Measurements from ENCODE around the gene DVL1. TPM values are rescaled to one million over a fixed set of nuclear protein-coding genes. Genes with fewer than 3 reads are reported as not detected.
A peak's percentile ranks its signal among the peaks of the same experiment; 100 is the strongest.

DVL1 gene
- polyA plus RNA-seq, 2 donors: 57.5 to 107 TPM

DNA sequence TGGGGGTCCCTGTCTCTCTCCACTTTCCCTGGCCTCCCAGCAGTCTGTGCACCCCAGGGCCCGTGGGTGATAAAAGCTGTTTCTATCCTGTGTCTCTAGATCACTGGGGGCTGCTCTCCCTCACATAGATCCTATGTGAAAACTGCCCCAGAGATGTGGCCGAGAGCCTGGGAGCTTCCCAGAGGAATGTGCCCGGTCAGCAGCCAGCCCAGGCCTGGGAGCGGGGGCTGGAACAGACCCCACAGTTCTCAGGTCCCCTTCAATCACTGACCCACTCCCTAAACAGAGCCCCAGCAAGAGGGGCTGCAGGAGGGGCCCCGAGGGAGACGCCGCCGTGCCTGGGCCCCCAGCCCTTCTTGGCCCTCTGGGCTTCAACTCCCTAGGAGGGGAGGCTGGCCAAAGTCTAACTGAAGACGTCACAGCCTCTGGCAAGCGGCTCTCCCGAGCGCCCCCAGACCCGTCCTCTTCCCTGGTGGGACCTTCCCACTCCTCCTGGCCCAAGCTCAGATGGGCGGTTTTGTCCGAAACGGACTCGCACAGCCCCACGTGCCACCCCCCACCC is 8.7 kb upstream of the DVL1 start:
- Histone ChIP-seq H3K27me3 (ENCODE audit: control insufficient read depth in 1 of 2, insufficient read depth in 2 of 2, low read length in 2 of 2) (peaks cover 0 to 3% of the 10 kb centered on the region in 2 donors), H3K36me3 (ENCODE audit: control insufficient read depth in 2 of 2, insufficient read depth in 2 of 2, low read length in 1 of 2) (no peaks in the 10 kb centered on the region), H3K4me1 (ENCODE audit: control insufficient read depth in 2 of 2, insufficient read depth in 2 of 2, low read length in 1 of 2) (peaks cover 9 to 24% of the 10 kb centered on the region in 2 donors), H3K9me3 (ENCODE audit: control insufficient read depth in 2 of 2, insufficient read depth in 1 of 2, low read depth in 1 of 2, low read length in 1 of 2) (no peaks in the 10 kb centered on the region), H3K4me3 (ENCODE audit: low read depth in 1 of 2, low read length in 2 of 2) (peak overlapping the region; percentile 7 to 31), H3K27ac (ENCODE audit: low read depth in 2 of 2, low read length in 1 of 2) (peak overlapping the region; percentile 74 to 78)
- 19 to 23% methylated on average over 17 of the region's 18 CpGs for WGBS, 2 donors

DNA sequence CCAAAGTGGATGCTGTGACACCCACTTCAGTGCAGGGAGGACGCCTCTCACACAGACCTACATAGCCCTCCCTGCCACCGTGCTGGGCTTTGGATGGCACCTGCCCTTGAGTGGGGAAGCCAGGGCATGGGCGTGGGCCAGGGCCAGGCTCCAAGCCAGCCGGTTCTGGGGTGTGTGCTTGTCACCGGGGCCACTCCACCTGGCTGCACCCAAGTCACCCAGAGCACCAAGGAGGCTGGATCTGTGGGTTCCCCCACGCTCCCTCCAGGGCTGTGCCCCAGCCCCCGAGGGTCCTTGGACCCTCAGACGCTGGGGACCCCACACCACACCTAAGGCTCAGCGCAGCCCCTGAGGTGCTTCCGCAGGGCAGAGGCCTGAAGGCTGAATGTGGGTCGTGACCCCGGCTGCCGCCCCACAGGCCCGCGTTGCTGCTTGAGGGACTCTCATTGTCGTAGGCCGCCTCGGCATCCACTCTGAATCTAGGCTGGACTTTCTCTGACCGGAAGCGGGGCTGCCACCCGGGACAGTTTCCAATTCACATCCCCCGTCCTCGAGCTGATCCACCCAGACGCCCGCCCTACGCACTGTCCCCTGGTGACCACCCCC is 7.7 kb upstream of the DVL1 start:
- Histone ChIP-seq H3K9me3 (ENCODE audit: control insufficient read depth in 2 of 2, insufficient read depth in 1 of 2, low read depth in 1 of 2, low read length in 1 of 2) (no peaks in the 10 kb centered on the region), H3K27ac (ENCODE audit: low read depth in 2 of 2, low read length in 1 of 2) (peak overlapping the region; percentile 58 to 74), H3K4me3 (ENCODE audit: low read depth in 1 of 2, low read length in 2 of 2) (peak overlapping the region; percentile 11 to 34), H3K4me1 (ENCODE audit: control insufficient read depth in 2 of 2, insufficient read depth in 2 of 2, low read length in 1 of 2) (peaks cover 9 to 24% of the 10 kb centered on the region in 2 donors), H3K27me3 (ENCODE audit: control insufficient read depth in 1 of 2, insufficient read depth in 2 of 2, low read length in 2 of 2) (peaks cover 0 to 3% of the 10 kb centered on the region in 2 donors), H3K36me3 (ENCODE audit: control insufficient read depth in 2 of 2, insufficient read depth in 2 of 2, low read length in 1 of 2) (no peaks in the 10 kb centered on the region)
- 47 to 51% methylated on average over 25 to 26 of the region's 26 CpGs for WGBS, 2 donors

DNA sequence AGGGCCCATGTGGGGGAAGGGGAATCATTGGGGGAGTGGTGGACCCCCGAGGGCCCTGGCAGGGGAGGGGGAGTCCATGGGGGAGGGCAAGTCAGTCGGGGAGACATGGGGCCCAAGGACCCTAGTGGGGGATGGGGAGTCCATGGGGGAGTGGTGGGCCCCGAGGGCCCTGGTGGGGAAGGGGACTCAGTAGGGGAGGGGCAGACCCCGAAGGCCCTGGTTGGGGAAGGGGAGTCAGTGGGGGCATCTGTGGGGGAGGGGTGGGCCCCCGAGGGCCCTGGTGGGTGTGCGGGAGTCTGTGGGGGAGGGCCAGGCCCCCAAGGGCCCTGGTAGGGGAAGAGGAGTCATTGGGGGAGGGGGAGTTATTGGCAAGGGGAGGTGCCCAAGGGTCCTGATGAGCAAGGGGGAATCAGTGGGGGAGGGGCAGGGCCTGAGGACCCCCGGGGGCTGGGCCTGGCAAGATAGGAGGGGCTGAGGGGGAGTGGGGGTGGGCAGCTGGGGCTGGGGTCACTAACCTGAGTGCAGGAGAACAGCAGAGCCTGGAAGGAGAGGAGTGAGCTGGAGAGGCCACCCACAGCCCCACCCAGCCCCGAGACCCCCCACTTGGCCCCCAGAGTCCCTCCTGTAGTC is 7.1 kb upstream of the DVL1 start:
- Histone ChIP-seq H3K27me3 (ENCODE audit: control insufficient read depth in 1 of 2, insufficient read depth in 2 of 2, low read length in 2 of 2) (peaks cover 0 to 3% of the 10 kb centered on the region in 2 donors), H3K4me3 (ENCODE audit: low read depth in 1 of 2, low read length in 2 of 2) (peak overlapping the region in 1 of 2 donors; percentile 11), H3K4me1 (ENCODE audit: control insufficient read depth in 2 of 2, insufficient read depth in 2 of 2, low read length in 1 of 2) (peaks cover 9 to 24% of the 10 kb centered on the region in 2 donors), H3K9me3 (ENCODE audit: control insufficient read depth in 2 of 2, insufficient read depth in 1 of 2, low read depth in 1 of 2, low read length in 1 of 2) (no peaks in the 10 kb centered on the region), H3K36me3 (ENCODE audit: control insufficient read depth in 2 of 2, insufficient read depth in 2 of 2, low read length in 1 of 2) (no peaks in the 10 kb centered on the region), H3K27ac (ENCODE audit: low read depth in 2 of 2, low read length in 1 of 2) (peak overlapping the region in 1 of 2 donors; percentile 68)
- WGBS, 2 donors: 31 to 40% methylated on average over 8 of the region's 8 CpGs

DNA sequence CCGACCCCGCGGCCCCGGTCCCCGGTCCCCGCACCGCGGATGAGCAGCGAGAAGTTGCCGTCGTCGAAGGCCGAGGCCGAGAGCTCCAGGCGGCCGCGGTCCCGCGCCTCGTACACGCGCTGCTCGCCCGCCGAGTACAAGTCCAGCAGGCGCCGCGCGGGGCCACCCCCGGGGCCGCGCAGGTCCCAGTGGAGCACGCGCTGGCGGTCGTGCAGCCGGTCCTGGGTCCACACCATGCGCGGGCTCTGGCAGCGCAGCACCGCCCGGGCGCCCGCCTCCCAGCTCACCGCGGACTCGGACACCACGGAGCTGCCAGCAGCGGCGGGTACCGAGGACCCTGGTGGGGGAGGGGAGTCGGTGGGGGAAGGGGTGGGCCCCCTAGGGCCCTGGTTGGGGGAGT is 6.2 kb upstream of the DVL1 start:
- H3K36me3 ChIP-seq (ENCODE audit: control insufficient read depth in 2 of 2, insufficient read depth in 2 of 2, low read length in 1 of 2): no peaks in the 10 kb centered on the region
- H3K9me3 ChIP-seq (ENCODE audit: control insufficient read depth in 2 of 2, insufficient read depth in 1 of 2, low read depth in 1 of 2, low read length in 1 of 2): no peaks in the 10 kb centered on the region
- H3K4me1 ChIP-seq (ENCODE audit: control insufficient read depth in 2 of 2, insufficient read depth in 2 of 2, low read length in 1 of 2): peaks cover 9 to 24% of the 10 kb centered on the region in 2 donors
- WGBS, 2 donors: 5 to 7% methylated on average over 34 to 52 of the region's 52 CpGs
- no peak overlapping the region for H3K4me3 ChIP-seq (ENCODE audit: low read depth in 1 of 2, low read length in 2 of 2)
- H3K27ac ChIP-seq (ENCODE audit: low read depth in 2 of 2, low read length in 1 of 2): no peak overlapping the region
- peaks cover 0 to 3% of the 10 kb centered on the region in 2 donors for H3K27me3 ChIP-seq (ENCODE audit: control insufficient read depth in 1 of 2, insufficient read depth in 2 of 2, low read length in 2 of 2)

DNA sequence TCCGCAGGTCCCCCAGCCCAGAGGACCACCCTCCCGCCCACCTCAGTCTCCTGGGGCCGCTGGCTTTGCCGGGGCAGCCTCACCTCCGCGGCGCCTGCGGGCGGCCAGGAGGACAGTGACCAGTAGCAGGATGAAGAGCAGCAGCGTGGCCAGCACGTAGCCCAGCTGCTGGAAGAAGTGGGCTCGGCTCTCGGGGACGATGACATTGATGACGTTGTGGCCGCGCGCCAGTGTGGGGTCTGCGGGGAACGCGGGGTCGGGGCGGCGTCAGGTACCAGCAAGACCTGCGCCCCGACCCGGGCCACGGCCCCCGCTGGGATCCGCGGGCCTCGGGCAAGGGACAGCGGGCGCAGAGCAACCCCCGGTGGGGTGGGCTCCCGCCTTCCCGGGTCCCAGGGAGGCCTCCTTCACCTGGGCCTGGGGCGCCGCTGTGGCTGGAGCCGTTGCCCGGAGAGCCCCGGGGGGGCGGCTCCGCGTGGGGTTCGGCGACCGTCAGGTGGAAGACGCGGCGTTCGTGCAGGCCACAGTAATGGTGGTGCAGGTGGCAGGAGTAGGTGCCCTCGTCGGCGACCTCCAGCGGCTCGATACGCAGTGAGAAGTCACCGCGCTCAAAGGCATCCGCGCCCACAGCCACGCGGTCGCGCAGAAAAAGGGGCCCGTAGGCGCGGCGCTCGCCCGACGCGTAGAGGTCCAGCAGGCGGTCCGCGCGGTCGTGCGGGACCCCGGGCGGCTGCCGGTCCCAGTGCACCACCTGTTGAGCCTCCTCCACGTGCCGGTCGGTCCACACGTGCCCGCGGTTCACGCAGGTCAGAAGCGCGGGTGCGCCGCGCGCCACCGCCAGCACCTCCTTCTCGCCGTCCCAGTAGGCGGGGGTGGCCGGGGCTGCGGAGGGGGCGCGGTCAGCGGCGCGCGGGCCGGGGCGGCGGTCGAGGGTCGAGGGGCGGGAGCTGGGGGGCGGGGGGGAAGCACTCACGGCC is 5.3 kb upstream of the DVL1 start:
- WGBS, 2 donors: 36 to 37% methylated on average over 77 to 116 of the region's 116 CpGs
- H3K27ac ChIP-seq (ENCODE audit: low read depth in 2 of 2, low read length in 1 of 2): no peak overlapping the region
- no peaks in the 10 kb centered on the region for H3K9me3 ChIP-seq (ENCODE audit: control insufficient read depth in 2 of 2, insufficient read depth in 1 of 2, low read depth in 1 of 2, low read length in 1 of 2)
- H3K36me3 ChIP-seq (ENCODE audit: control insufficient read depth in 2 of 2, insufficient read depth in 2 of 2, low read length in 1 of 2): no peaks in the 10 kb centered on the region
- no peak overlapping the region for H3K4me3 ChIP-seq (ENCODE audit: low read depth in 1 of 2, low read length in 2 of 2)
- peaks cover 0 to 3% of the 10 kb centered on the region in 2 donors for H3K27me3 ChIP-seq (ENCODE audit: control insufficient read depth in 1 of 2, insufficient read depth in 2 of 2, low read length in 2 of 2)
- peaks cover 9 to 24% of the 10 kb centered on the region in 2 donors for H3K4me1 ChIP-seq (ENCODE audit: control insufficient read depth in 2 of 2, insufficient read depth in 2 of 2, low read length in 1 of 2)

DNA sequence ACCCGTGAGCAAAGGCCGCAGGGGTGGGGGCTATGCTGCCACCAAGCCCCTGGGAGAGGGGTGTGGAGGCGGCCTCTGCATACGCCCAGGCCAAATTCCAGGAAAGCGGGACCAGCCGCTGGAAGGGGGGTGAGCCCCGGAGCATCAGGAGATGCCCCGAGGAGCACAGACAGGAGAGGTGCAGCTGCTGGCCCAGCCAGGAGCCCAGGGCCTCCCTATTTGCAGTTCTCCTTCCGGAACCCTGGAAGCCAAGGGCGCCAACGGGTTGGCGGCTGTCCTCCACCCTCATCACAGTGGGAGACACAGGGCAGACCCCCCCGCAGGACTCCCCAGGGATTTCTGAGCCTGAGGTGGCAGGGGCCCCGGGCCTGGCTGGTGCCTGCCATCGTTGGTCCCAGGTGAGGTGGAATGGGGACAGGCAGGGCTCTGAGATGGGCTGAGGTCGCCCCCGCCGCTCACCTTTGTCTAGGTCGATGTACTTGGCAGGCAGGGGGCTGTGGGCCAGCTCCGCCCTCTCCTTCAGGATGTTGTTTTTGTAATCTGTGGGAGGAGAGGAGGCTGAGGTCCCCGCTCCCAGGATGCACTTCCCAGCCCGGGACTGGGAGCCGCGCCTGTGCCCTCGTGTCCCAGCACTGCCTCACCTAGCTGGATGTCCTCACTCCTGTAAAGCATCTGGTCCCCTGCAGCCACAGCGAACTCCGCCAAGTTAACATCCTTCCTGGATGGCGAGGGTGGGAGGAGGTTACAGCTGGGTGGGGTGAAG is 4.4 kb upstream of the DVL1 start:
- Histone ChIP-seq H3K4me1 (ENCODE audit: control insufficient read depth in 2 of 2, insufficient read depth in 2 of 2, low read length in 1 of 2) (peaks cover 9 to 21% of the 10 kb centered on the region in 2 donors), H3K36me3 (ENCODE audit: control insufficient read depth in 2 of 2, insufficient read depth in 2 of 2, low read length in 1 of 2) (no peaks in the 10 kb centered on the region), H3K4me3 (ENCODE audit: low read depth in 1 of 2, low read length in 2 of 2) (no peak overlapping the region), H3K9me3 (ENCODE audit: control insufficient read depth in 2 of 2, insufficient read depth in 1 of 2, low read depth in 1 of 2, low read length in 1 of 2) (no peaks in the 10 kb centered on the region), H3K27me3 (ENCODE audit: control insufficient read depth in 1 of 2, insufficient read depth in 2 of 2, low read length in 2 of 2) (peaks cover 0 to 3% of the 10 kb centered on the region in 2 donors), H3K27ac (ENCODE audit: low read depth in 2 of 2, low read length in 1 of 2) (no peak overlapping the region)
- WGBS, 2 donors: 17 to 28% methylated on average over 28 of the region's 28 CpGs

DNA sequence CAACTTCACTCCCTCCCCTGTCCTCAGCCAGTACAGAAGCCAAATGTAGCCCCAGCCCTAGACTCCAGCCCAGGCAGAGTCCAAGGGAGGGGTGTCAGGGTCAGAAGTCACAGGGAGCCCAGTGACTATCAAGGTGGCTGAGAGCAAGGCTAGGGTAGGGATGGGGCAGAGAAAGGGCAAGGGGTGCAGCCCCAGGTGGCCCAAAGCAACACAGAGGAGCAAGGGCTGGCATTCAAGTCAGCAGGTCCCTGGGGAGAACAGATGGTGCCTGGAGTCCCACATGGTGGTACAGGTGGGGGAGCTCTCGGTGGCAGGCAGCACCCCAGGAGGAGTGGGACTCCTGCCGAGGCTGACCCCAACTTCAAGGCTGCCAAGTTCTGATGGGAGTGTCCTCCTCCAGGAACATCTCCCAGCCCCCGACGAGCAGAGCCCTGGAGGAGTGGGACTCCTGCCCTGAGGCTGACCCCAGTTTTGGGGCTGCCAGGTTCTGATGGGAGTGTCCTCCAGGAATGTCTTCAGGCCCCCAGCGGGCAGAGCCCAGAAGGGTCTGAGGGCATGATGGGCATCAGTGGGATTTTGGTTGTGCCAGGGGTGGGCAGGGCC is 3.7 kb upstream of the DVL1 start:
- H3K4me1 ChIP-seq (ENCODE audit: control insufficient read depth in 2 of 2, insufficient read depth in 2 of 2, low read length in 1 of 2): peaks cover 12 to 19% of the 10 kb centered on the region in 2 donors
- no peak overlapping the region for H3K27ac ChIP-seq (ENCODE audit: low read depth in 2 of 2, low read length in 1 of 2)
- no peaks in the 10 kb centered on the region for H3K9me3 ChIP-seq (ENCODE audit: control insufficient read depth in 2 of 2, insufficient read depth in 1 of 2, low read depth in 1 of 2, low read length in 1 of 2)
- H3K36me3 ChIP-seq (ENCODE audit: control insufficient read depth in 2 of 2, insufficient read depth in 2 of 2, low read length in 1 of 2): no peaks in the 10 kb centered on the region
- H3K27me3 ChIP-seq (ENCODE audit: control insufficient read depth in 1 of 2, insufficient read depth in 2 of 2, low read length in 2 of 2): peaks cover 0 to 3% of the 10 kb centered on the region in 2 donors
- WGBS, 2 donors: 20 to 23% methylated on average over 4 to 5 of the region's 5 CpGs
- H3K4me3 ChIP-seq (ENCODE audit: low read depth in 1 of 2, low read length in 2 of 2): no peak overlapping the region

DNA sequence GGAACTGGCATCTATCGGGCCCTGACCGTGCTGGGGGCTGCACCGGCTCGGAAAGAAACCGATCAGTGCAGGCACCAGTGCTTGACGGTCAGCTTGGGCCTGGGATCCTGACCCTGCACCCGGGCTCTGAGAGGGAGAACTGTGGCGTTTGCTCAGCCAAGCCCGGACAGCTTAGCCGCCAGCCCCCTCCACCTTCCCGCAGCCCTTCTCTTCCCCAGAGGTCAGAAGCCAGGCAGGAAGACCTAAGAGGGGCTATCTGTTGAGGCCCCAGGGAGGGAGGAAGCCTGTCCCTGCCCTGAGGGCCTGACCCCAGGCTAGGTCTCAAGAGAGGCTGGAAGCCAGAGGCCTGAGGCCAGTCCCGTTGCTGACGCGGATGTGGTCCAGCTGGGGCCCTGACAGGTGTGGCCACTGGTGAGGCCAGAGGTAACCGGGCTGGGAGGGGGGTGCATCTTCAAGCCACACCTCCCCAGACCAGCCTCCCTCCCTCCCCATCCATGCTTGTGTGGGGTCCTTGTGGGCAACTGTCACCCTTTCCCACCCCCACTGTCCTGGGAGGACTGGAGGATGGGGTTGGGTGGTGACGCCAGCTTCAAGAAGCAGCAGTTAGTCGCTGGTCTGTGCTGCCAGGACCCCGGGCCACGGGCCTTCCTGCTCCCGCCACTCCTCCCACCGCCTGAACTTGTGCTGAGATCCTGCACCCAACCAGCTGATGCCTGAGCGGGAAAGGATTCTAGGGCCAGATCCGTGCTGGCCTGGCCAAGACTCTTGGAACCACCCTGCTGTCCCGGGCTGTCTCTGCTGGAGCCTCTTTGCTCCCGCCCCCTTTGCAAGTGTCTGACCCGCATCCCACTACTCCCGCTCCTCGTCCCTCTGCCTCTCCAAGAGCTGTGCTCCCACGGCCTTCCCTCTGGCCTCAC is 2.6 kb upstream of the DVL1 start:
- H3K27me3 ChIP-seq (ENCODE audit: control insufficient read depth in 1 of 2, insufficient read depth in 2 of 2, low read length in 2 of 2): peaks cover 0 to 3% of the 10 kb centered on the region in 2 donors
- no peak overlapping the region for H3K4me3 ChIP-seq (ENCODE audit: low read depth in 1 of 2, low read length in 2 of 2)
- peak overlapping the region in 1 of 2 donors; percentile 42 for H3K27ac ChIP-seq (ENCODE audit: low read depth in 2 of 2, low read length in 1 of 2)
- no peaks in the 10 kb centered on the region for H3K9me3 ChIP-seq (ENCODE audit: control insufficient read depth in 2 of 2, insufficient read depth in 1 of 2, low read depth in 1 of 2, low read length in 1 of 2)
- 50 to 58% methylated on average over 24 to 29 of the region's 29 CpGs for WGBS, 2 donors
- peaks cover 13 to 24% of the 10 kb centered on the region in 2 donors for H3K4me1 ChIP-seq (ENCODE audit: control insufficient read depth in 2 of 2, insufficient read depth in 2 of 2, low read length in 1 of 2)
- H3K36me3 ChIP-seq (ENCODE audit: control insufficient read depth in 2 of 2, insufficient read depth in 2 of 2, low read length in 1 of 2): no peaks in the 10 kb centered on the region

All from esophagus (tissue), 2 donors.